G401 (cell line): ENCODE results near the gene CPLX1. TPM values are rescaled to one million over a fixed set of nuclear protein-coding genes. Genes with fewer than 3 reads are reported as not detected.

Source experiments
- DNase-seq: peaks from one replicate; pipeline ENCODE4 v3.0.0-alpha.2; 2015; ENCODE audit warnings: low spot score
- in situ Hi-C: cut with HindIII; loops from 2 replicates; pipeline ENCODE4 v1.10.0; 2016; ENCODE audit warnings: low sequenced_read_pairs, mixed read lengths
- total RNA-seq: library from RNA; depleted of rRNA; stranded (reverse); fragments of >200 nt; shearing (Covaris generic); gene quantifications from 2 replicates; pipeline ENCODE4 v1.2.3, GENCODE V29; 2014

Gene CPLX1
- total RNA-seq, 1 experiment from 2014 or later, result 4.7 TPM

- in situ Hi-C loops, result loop anchor here (10.0 kb wide), 1 partner anchor 59 kb away; no protein-coding TSS in a partner anchor
- peak; percentile 35 for DNase-seq
Measured at GRCh38 chr4:835148-836002, 9.4 kb upstream of the CPLX1 start.

- in situ Hi-C loops, result loop anchor here (10.0 kb wide), 1 partner anchor 60 kb away; no protein-coding TSS in a partner anchor
- no peak for DNase-seq
Measured at GRCh38 chr4:834368-835147, 8.6 kb upstream of the CPLX1 start.

DNA sequence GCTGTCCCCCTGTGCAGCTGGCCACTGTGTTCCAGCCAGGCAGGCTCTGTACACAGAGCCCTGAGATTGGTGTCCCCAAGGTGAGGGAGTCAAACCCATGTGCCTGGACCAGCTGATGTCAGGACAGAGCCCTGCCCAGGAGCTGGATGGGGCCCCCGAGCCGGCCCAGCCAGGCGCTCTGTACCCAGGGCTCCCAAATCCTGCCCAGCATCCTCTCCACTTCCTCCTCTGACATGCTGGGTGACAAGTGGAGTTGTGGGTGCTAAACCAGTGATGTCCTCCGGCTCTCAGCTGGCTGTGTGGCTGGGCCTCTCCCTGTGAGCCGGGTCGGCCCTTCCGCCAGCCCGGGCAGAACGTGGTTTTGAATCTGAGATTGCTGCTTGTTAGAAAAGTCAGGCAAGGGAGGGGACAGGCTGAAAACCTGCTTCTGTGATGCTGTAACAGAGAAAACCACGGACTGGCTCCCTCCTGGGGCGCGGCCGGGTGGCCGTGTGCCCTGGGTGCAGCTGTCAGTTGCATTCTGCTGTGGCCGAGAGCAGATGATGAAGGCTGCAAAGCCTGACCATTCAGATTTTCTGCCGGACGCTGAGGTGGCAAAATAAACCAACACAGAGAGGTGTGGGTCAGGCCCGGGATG, 7.9 kb upstream of the CPLX1 start:
- DNase-seq, result peak; percentile 30
- in situ Hi-C loops, result loop anchor here (10.0 kb wide), 1 partner anchor 61 kb away; no protein-coding TSS in a partner anchor

GRCh38 chr4:833156-833555, 7.2 kb upstream of the CPLX1 start:
- in situ Hi-C loops, result loop anchor here (10.0 kb wide), 1 partner anchor 62 kb away; no protein-coding TSS in a partner anchor
- no peak for DNase-seq

GRCh38 chr4:832536-832935, 6.6 kb upstream of the CPLX1 start:
- no peak for DNase-seq
- in situ Hi-C loops, result loop anchor here (10.0 kb wide), 1 partner anchor 62 kb away; no protein-coding TSS in a partner anchor

GRCh38 chr4:832108-832507, 6.2 kb upstream of the CPLX1 start:
- in situ Hi-C loops, result loop anchor here (10.0 kb wide), 1 partner anchor 63 kb away; no protein-coding TSS in a partner anchor
- DNase-seq, result no peak

DNA sequence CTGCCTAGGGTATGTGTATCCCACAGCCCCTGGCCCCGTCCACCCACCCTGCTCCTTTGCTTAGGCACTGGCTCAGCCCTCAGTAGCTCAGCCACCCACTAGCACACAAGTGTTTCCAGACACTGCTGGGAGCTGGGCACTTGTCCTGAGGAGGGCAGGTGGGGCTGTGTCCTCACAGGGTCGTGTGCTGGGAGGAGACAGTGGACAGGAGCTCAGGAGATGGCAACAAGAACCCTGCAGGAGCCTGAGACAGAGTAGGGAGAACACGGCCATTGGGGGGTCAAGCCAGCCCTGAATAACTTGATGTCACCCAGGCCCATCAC, 5.5 kb upstream of the CPLX1 start:
- in situ Hi-C loops, result loop anchor here (10.0 kb wide), 1 partner anchor 63 kb away; no protein-coding TSS in a partner anchor
- DNase-seq, result no peak

GRCh38 chr4:830601-831482, 4.9 kb upstream of the CPLX1 start:
- DNase-seq, result no peak
- in situ Hi-C loops, result loop anchor here (10.0 kb wide), 1 partner anchor 64 kb away; no protein-coding TSS in a partner anchor

- in situ Hi-C loops, result loop anchor here (10.0 kb wide), 1 partner anchor 65 kb away; no protein-coding TSS in a partner anchor
- DNase-seq, result no peak
Measured at GRCh38 chr4:829761-830600, 4.1 kb upstream of the CPLX1 start.

- in situ Hi-C loops, result no loop called here
- no peak for DNase-seq
Measured at GRCh38 chr4:829291-829690, 3.4 kb upstream of the CPLX1 start.

GRCh38 chr4:828641-829271, 2.8 kb upstream of the CPLX1 start:
- in situ Hi-C loops, result no loop called here

DNA sequence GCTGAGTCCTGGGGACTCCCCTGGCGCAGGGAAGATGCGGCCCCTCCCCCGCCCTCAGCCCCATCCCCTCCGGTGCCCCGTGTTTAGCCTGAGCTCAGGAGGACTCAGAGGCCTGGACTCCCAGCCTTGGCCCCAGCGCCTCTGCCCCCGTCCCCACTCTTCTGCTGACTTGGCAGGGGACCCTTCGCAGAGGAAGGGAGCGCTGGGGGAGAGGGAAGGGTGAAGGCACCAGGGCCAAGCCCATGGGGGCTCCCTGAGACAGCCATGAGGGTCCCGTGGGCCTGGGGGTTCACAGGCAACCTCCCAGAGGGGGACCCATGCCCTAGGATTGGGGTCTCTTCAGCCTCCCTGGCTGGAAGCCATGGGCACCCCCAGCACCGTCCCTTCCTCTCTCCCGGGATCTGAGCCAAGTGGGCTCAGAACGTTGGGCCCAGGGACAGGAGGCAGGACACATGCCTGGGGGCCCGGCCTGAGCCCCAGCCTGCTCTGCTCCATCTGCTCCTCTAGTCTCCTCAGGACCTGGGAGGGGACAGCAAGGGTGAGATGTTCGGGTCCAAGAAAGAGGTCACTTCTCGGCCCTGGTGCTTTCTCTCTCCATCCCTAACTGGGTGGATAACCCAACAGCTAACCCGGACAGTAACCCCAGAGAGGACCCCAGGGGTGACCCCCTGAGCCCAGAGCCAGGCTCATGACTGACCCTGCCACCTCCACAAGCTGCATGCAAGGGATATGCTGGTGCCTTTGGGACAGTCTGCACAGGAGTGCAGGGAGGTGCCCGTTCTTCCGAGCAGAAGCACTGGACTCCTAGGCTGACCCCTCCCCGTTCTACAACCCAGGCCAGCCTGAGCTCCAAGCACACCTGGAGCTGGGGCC, 1.5 kb upstream of the CPLX1 start:
- in situ Hi-C loops, result no loop called here
- peak; percentile 76 for DNase-seq

More at GRCh38 chr4:828641-829271, 2.8 kb upstream of the CPLX1 start:
- DNase-seq, result peak; percentile 66

GRCh38 chr4:826508-827208, 729 bp upstream of the CPLX1 start:
- in situ Hi-C loops, result no loop called here
- DNase-seq, result no peak

GRCh38 chr4:825063-825970, 612 bp downstream of the CPLX1 start:
- peak; percentile 38 for DNase-seq
- in situ Hi-C loops, result no loop called here
